HEK293T (cell line): ENCODE data around the gene ASAP2.

Experiments
- BHLHE40 ChIP-seq: fragments of 450-650 bp; IDR thresholded peaks from 2 replicates; pipeline ENCODE4 v1.6.1; 2016; ENCODE audit warnings: mild to moderate bottlenecking, moderate library complexity, borderline replicate concordance
- ELF4 ChIP-seq: fragments of 450-650 bp; IDR thresholded peaks from 2 replicates; pipeline ENCODE4 v1.6.1; 2017; ENCODE audit warnings: antibody characterized with exemption
- FOXA1 ChIP-seq: fragments of 450-650 bp; IDR thresholded peaks from 2 replicates; pipeline ENCODE4 v1.6.1; 2016; ENCODE audit warnings: mild to moderate bottlenecking
- FOXK2 ChIP-seq: fragments of 450-650 bp; IDR thresholded peaks from 2 replicates; pipeline ENCODE4 v1.6.1; 2016; ENCODE audit warnings: mild to moderate bottlenecking
- FOXM1 ChIP-seq: fragments of 450-650 bp; IDR thresholded peaks from 2 replicates; pipeline ENCODE4 v1.6.1; 2017; ENCODE audit warnings: mild to moderate bottlenecking, borderline replicate concordance
- NFRKB ChIP-seq: fragments of 450-650 bp; IDR thresholded peaks from 2 replicates; pipeline ENCODE4 v1.6.1; 2016; ENCODE audit warnings: mild to moderate bottlenecking, moderate library complexity
- SP1 ChIP-seq: fragments of 450-650 bp; IDR thresholded peaks from 2 replicates; pipeline ENCODE4 v1.6.1; 2017
- TARDBP ChIP-seq: fragments of 450-650 bp; IDR thresholded peaks from 2 replicates; pipeline ENCODE4 v1.6.1; 2016

- TF ChIP-seq FOXA1 (no peak), SP1 (no peak), ELF4 (no peak), NFRKB (no peak), TARDBP (no peak), FOXM1 (no peak), BHLHE40 (no peak), FOXK2 (no peak)
These were observed 41.2 kb downstream of the ASAP2 start for GRCh38 chr2:9247786-9248185.
